Astrocyte (in vitro differentiated cells and primary cell): Measurements from ENCODE around the gene ELF3. TPM values are rescaled to one million over a fixed set of nuclear protein-coding genes. Genes with fewer than 3 reads are reported as not detected.
A peak's percentile ranks its signal among the peaks of the same experiment; 100 is the strongest.
"Not testable (repeated sequence)": the region's sequence is repeated elsewhere in the genome, so short reads cannot be mapped to it uniquely, and the experiment has no call there.

ENCODE experiments used
- DNase-seq: peaks from one replicate; pipeline ENCODE4 v3.0.0-alpha.2; 2010; ENCODE audit warnings: low read depth
- FAIRE-seq: peaks from 2 replicates; lab custom pipeline; 2011; peaks lifted over from hg19 to GRCh38; lab: Jason Lieb, UNC
- H2AFZ ChIP-seq: 2 replicates; pipeline ENCODE4 v1.6.0; 2012; ENCODE audit warnings: low read depth, low read length, inconsistent platforms
- H3K27ac ChIP-seq: 2 replicates; pipeline ENCODE4 v1.5.1; 2011; ENCODE audit warnings: low read depth, low read length, inconsistent platforms
- H3K27me3 ChIP-seq: 2 replicates; pipeline ENCODE4 v1.6.0; 2011; ENCODE audit warnings: low read length, inconsistent platforms; ENCODE audit not compliant: insufficient read depth
- H3K36me3 ChIP-seq: 2 replicates; pipeline ENCODE4 v1.5.1; 2011; ENCODE audit warnings: low read length, inconsistent platforms; ENCODE audit not compliant: insufficient read depth
- H3K4me1 ChIP-seq: 2 replicates; pipeline ENCODE4 v1.5.1; 2011; ENCODE audit warnings: low read length, inconsistent platforms; ENCODE audit not compliant: insufficient read depth
- H3K4me2 ChIP-seq: 2 replicates; pipeline ENCODE4 v1.6.0; 2012; ENCODE audit warnings: low read length, inconsistent platforms
- H3K4me3 ChIP-seq: 2 replicates; pipeline ENCODE4 v1.5.1; 2011; ENCODE audit warnings: low read depth, mild to moderate bottlenecking, low read length, inconsistent platforms; ENCODE audit not compliant: insufficient read depth
- H3K79me2 ChIP-seq: 2 replicates; pipeline ENCODE4 v1.6.0; 2012; ENCODE audit warnings: mild to moderate bottlenecking, low read length, inconsistent platforms; ENCODE audit not compliant: insufficient read depth
- H3K9ac ChIP-seq: 2 replicates; pipeline ENCODE4 v1.6.0; 2012; ENCODE audit warnings: mild to moderate bottlenecking, low read length, inconsistent platforms
- H3K9me3 ChIP-seq: 2 replicates; pipeline ENCODE4 v1.5.1; 2012; ENCODE audit warnings: low read depth, mild to moderate bottlenecking, low read length, inconsistent platforms; ENCODE audit not compliant: insufficient read depth
- H4K20me1 ChIP-seq: 2 replicates; pipeline ENCODE4 v1.6.0; 2012; ENCODE audit warnings: low read length, inconsistent platforms; ENCODE audit not compliant: insufficient read depth
- H3K27ac Mint-ChIP-seq: one replicate; pipeline ENCODE4 v1.8.0; 2021; ENCODE audit warnings: mild to moderate bottlenecking, mixed read lengths; ENCODE audit not compliant: unreplicated experiment
- H3K27me3 Mint-ChIP-seq: one replicate; pipeline ENCODE4 v1.8.0; 2021; ENCODE audit warnings: low read depth, mixed read lengths; ENCODE audit not compliant: unreplicated experiment
- H3K36me3 Mint-ChIP-seq: one replicate; pipeline ENCODE4 v1.8.0; 2021; ENCODE audit warnings: low read depth, mixed read lengths; ENCODE audit not compliant: unreplicated experiment
- H3K4me1 Mint-ChIP-seq: one replicate; pipeline ENCODE4 v1.8.0; 2021; ENCODE audit warnings: low read depth, mixed read lengths; ENCODE audit not compliant: unreplicated experiment
- H3K4me3 Mint-ChIP-seq: one replicate; pipeline ENCODE4 v1.8.0; 2021; ENCODE audit warnings: mild to moderate bottlenecking, moderate library complexity, mixed read lengths; ENCODE audit not compliant: unreplicated experiment
- H3K9me3 Mint-ChIP-seq: one replicate; pipeline ENCODE4 v1.8.0; 2021; ENCODE audit warnings: mild to moderate bottlenecking, mixed read lengths; ENCODE audit not compliant: unreplicated experiment
- EZH2 ChIP-seq: IDR thresholded peaks from 2 replicates; pipeline ENCODE4 v1.6.1; 2012; ENCODE audit warnings: mild to moderate bottlenecking, low read length, inconsistent platforms; ENCODE audit not compliant: insufficient read depth
- total RNA-seq: library from RNA; stranded (reverse); gene quantifications from 2 replicates; pipeline ENCODE4 v1.2.1, GENCODE V29; 2021
- TF ChIP-seq, protein P1 (sequence below): IDR thresholded peaks from 2 replicates; pipeline ENCODE4 v1.5.1; 2011; ENCODE audit warnings: low read depth, mild to moderate bottlenecking, inconsistent platforms, low read length, moderate library complexity; ENCODE audit not compliant: insufficient read depth

ELF3 gene
- total RNA-seq, 1 donor from 2014 or later: 2.9 TPM

DNA sequence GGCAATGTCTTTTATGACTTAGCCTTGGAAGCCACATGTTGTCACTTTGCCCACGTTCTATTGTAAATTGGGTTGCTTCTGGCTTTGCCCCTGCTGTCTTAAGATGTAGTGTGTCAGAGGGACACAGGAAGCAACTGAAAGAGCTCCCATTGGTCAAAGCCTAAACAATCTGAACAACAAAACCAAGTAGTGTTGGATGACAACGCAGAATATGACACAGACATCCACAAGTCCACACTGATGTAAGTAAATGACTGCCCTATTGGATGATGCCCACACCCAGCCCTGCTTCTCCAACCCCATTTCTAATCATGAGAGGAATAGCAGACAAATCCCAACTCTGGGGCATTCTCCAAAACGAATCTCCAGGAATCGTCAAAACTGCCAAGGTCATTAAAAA, 50.7 kb downstream of the ELF3 start:
- no peak overlapping the region for H2AFZ ChIP-seq
- no peak for FAIRE-seq

DNA sequence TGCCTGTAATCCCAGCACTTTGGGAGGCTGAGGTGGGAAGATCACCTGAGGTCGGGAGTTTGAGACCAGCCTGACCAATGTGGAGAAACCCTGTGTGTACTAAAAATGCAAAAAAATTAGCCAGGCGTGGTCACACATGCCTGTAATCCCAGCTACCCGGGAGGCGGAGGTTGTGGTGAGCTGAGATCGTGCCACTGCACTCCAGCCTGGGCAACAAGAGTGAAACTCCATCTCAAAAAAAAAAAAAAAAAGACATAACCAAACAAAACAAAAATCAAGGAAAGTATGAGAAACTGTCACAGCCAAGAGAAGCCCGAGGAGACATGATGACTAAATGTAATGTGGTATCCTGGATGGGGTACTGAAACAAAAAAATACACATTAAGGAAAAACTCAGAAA, 51.4 kb downstream of the ELF3 start:
- H3K9me3 ChIP-seq, FAIRE-seq, H3K9ac ChIP-seq, H3K79me2 ChIP-seq, H3K27me3 ChIP-seq, H3K36me3 Mint-ChIP-seq, H2AFZ ChIP-seq, H3K4me3 Mint-ChIP-seq, H3K4me2 ChIP-seq, H3K27me3 Mint-ChIP-seq, H3K27ac ChIP-seq, H3K4me1 Mint-ChIP-seq, DNase-seq, H3K9me3 Mint-ChIP-seq, H3K4me3 ChIP-seq, H4K20me1 ChIP-seq, H3K36me3 ChIP-seq, H3K27ac Mint-ChIP-seq: not testable (repeated sequence)
- H3K4me1 ChIP-seq: peaks cover 12% of the 10 kb centered on the region

More for the DNA sequence above, 50.7 kb downstream of the ELF3 start:
- no peak overlapping the region for H3K4me3 ChIP-seq
- H3K4me3 Mint-ChIP-seq: no peak overlapping the region
- H3K79me2 ChIP-seq: no peaks in the 10 kb centered on the region
- no peaks in the 10 kb centered on the region for H3K9me3 Mint-ChIP-seq
- H3K27ac Mint-ChIP-seq: no peak overlapping the region
- no peaks in the 10 kb centered on the region for H4K20me1 ChIP-seq
- no peak overlapping the region for H3K9ac ChIP-seq
- peaks cover 10% of the 10 kb centered on the region for H3K4me1 Mint-ChIP-seq
- no peak overlapping the region for H3K27ac ChIP-seq
- peaks cover under 1% of the 10 kb centered on the region for H3K27me3 Mint-ChIP-seq
- H3K36me3 ChIP-seq: no peaks in the 10 kb centered on the region
- no peaks in the 10 kb centered on the region for H3K27me3 ChIP-seq
- H3K4me2 ChIP-seq: no peak overlapping the region
- no peaks in the 10 kb centered on the region for H3K9me3 ChIP-seq
- no peak for DNase-seq
- H3K36me3 Mint-ChIP-seq: no peaks in the 10 kb centered on the region
- TF ChIP-seq, protein P1, sequence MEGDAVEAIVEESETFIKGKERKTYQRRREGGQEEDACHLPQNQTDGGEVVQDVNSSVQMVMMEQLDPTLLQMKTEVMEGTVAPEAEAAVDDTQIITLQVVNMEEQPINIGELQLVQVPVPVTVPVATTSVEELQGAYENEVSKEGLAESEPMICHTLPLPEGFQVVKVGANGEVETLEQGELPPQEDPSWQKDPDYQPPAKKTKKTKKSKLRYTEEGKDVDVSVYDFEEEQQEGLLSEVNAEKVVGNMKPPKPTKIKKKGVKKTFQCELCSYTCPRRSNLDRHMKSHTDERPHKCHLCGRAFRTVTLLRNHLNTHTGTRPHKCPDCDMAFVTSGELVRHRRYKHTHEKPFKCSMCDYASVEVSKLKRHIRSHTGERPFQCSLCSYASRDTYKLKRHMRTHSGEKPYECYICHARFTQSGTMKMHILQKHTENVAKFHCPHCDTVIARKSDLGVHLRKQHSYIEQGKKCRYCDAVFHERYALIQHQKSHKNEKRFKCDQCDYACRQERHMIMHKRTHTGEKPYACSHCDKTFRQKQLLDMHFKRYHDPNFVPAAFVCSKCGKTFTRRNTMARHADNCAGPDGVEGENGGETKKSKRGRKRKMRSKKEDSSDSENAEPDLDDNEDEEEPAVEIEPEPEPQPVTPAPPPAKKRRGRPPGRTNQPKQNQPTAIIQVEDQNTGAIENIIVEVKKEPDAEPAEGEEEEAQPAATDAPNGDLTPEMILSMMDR: no peak
- TF ChIP-seq EZH2: no peak
- H3K4me1 ChIP-seq: peaks cover 12% of the 10 kb centered on the region

DNA sequence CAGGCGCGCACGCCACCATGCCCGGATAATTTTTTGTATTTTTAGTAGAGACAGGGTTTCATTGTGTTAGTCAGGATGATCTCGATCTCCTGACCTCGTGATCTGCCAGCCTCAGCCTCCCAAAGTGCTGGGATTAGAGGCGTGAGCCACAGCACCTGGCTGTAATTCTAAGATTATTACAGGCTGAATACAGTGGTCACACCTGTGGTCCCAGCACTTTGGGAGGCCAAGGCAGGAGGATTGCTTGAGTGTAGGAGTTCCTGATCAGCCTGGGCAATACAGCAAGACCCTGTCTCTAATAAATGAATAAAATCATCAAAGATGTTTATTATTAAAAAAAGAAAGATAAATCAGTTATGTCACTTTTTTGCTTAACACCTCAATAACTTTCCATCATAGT, 52.2 kb downstream of the ELF3 start:
- not testable (repeated sequence) for H3K4me3 ChIP-seq, H3K27ac ChIP-seq, DNase-seq, H3K9ac ChIP-seq, H3K4me3 Mint-ChIP-seq, FAIRE-seq, H3K27ac Mint-ChIP-seq, H2AFZ ChIP-seq, H3K36me3 ChIP-seq, H3K9me3 Mint-ChIP-seq, H3K27me3 Mint-ChIP-seq, H3K4me1 Mint-ChIP-seq, H3K4me2 ChIP-seq, H3K9me3 ChIP-seq, H3K27me3 ChIP-seq, H3K36me3 Mint-ChIP-seq, H3K79me2 ChIP-seq, H4K20me1 ChIP-seq
- peaks cover 12% of the 10 kb centered on the region for H3K4me1 ChIP-seq

DNA sequence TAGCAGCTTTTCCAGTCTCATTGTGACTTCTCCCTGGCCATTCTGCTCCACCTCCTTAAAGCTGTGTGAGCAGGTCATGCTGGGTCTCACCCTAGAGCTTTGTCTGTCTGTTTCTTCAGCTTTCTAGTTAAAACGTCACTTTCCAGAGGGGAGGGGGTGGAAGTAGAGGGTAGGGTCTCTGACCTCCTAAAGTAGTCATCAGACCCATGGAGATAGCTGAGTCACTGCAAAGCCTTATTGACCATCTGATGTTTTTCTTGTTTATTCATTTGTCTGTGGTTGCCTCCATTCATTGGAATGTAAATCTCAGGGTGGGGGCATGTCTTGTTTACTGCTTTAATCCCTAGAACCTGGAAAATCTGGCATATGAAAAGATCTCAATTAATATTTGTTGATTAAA, 52.7 kb downstream of the ELF3 start:
- H3K27ac ChIP-seq: no peak overlapping the region
- no peak overlapping the region for H3K4me2 ChIP-seq
- no peak for FAIRE-seq

More for the DNA sequence above, 52.7 kb downstream of the ELF3 start:
- TF ChIP-seq, protein P1: no peak
- TF ChIP-seq EZH2: no peak
- Mint-ChIP-seq H3K27me3 (peaks cover 5% of the 10 kb centered on the region), H3K9me3 (no peaks in the 10 kb centered on the region), H3K36me3 (no peaks in the 10 kb centered on the region), H3K27ac (peak overlapping the region; percentile 47), H3K4me1 (peaks cover 10% of the 10 kb centered on the region), H3K4me3 (no peak overlapping the region)
- Histone ChIP-seq H3K36me3 (no peaks in the 10 kb centered on the region), H3K4me1 (peaks cover 10% of the 10 kb centered on the region), H2AFZ (no peak overlapping the region), H3K9ac (no peak overlapping the region), H3K4me3 (no peak overlapping the region), H3K27me3 (no peaks in the 10 kb centered on the region), H4K20me1 (no peaks in the 10 kb centered on the region), H3K9me3 (no peaks in the 10 kb centered on the region), H3K79me2 (no peaks in the 10 kb centered on the region)
- no peak for DNase-seq
